ENCODE measurements around the gene CCNB1IP1. TPM values are rescaled to one million over a fixed set of nuclear protein-coding genes. Genes with fewer than 3 reads are reported as not detected.

The CCNB1IP1 gene
- total RNA-seq, 1 experiment from 2014 or later, result 77.0 TPM

GRCh38 chr14:20356422-20356821, 23.3 kb upstream of the CCNB1IP1 start:
- TF ChIP-seq ELF1 (IDR thresholded peaks at IDR 0.05; ENCODE audit: borderline replicate concordance, low read depth) (no peak), JUND (IDR thresholded peaks at IDR 0.05) (no peak), CBX3 (IDR thresholded peaks at IDR 0.05; ENCODE audit: low read depth) (no peak), EZH2 (IDR thresholded peaks at IDR 0.05) (no peak), RAD21 (IDR thresholded peaks at IDR 0.05; ENCODE audit: low read depth) (no peak), EGR1 (IDR thresholded peaks at IDR 0.05; ENCODE audit: low read depth) (no peak), SRF (IDR thresholded peaks at IDR 0.05; ENCODE audit: low read depth) (no peak), ZNF274 (IDR thresholded peaks at IDR 0.05; ENCODE audit: low read depth, low read length) (no peak), CEBPB (IDR thresholded peaks at IDR 0.05; ENCODE audit: low read depth) (no peak), ZFX (IDR thresholded peaks at IDR 0.05) (no peak), EZH2phosphoT487 (IDR thresholded peaks at IDR 0.05; ENCODE audit: borderline replicate concordance) (no peak), POLR2A (IDR thresholded peaks at IDR 0.05; ENCODE audit: borderline replicate concordance, extremely low read depth, insufficient read depth, insufficient read length) (no peak), TCF7L2 (IDR thresholded peaks at IDR 0.05; ENCODE audit: borderline replicate concordance, extremely low read depth, insufficient read depth, insufficient read length) (no peak), SP1 (IDR thresholded peaks at IDR 0.05; ENCODE audit: low read depth) (no peak), FOSL1 (IDR thresholded peaks at IDR 0.05; ENCODE audit: low read depth) (no peak), POLR2AphosphoS5 (IDR thresholded peaks at IDR 0.05; ENCODE audit: low read depth, low read length) (no peak)
- TF ChIP-seq, protein P1, sequence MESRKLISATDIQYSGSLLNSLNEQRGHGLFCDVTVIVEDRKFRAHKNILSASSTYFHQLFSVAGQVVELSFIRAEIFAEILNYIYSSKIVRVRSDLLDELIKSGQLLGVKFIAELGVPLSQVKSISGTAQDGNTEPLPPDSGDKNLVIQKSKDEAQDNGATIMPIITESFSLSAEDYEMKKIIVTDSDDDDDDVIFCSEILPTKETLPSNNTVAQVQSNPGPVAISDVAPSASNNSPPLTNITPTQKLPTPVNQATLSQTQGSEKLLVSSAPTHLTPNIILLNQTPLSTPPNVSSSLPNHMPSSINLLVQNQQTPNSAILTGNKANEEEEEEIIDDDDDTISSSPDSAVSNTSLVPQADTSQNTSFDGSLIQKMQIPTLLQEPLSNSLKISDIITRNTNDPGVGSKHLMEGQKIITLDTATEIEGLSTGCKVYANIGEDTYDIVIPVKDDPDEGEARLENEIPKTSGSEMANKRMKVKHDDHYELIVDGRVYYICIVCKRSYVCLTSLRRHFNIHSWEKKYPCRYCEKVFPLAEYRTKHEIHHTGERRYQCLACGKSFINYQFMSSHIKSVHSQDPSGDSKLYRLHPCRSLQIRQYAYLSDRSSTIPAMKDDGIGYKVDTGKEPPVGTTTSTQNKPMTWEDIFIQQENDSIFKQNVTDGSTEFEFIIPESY (IDR thresholded peaks at IDR 0.05; ENCODE audit: extremely low read depth, insufficient replicate concordance, low read length), result no peak
- TF ChIP-seq, protein P2, sequence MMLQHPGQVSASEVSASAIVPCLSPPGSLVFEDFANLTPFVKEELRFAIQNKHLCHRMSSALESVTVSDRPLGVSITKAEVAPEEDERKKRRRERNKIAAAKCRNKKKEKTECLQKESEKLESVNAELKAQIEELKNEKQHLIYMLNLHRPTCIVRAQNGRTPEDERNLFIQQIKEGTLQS (IDR thresholded peaks at IDR 0.05), result no peak
- TF ChIP-seq, protein P3, sequence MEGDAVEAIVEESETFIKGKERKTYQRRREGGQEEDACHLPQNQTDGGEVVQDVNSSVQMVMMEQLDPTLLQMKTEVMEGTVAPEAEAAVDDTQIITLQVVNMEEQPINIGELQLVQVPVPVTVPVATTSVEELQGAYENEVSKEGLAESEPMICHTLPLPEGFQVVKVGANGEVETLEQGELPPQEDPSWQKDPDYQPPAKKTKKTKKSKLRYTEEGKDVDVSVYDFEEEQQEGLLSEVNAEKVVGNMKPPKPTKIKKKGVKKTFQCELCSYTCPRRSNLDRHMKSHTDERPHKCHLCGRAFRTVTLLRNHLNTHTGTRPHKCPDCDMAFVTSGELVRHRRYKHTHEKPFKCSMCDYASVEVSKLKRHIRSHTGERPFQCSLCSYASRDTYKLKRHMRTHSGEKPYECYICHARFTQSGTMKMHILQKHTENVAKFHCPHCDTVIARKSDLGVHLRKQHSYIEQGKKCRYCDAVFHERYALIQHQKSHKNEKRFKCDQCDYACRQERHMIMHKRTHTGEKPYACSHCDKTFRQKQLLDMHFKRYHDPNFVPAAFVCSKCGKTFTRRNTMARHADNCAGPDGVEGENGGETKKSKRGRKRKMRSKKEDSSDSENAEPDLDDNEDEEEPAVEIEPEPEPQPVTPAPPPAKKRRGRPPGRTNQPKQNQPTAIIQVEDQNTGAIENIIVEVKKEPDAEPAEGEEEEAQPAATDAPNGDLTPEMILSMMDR (IDR thresholded peaks at IDR 0.05 in 2 of 3, conservative IDR thresholded peaks at IDR 0.05 in 1 of 3; ENCODE audit: borderline replicate concordance in 1 of 3, insufficient read depth in 1 of 3, low read depth in 2 of 3, low read length in 2 of 3), result no peak
- TF ChIP-seq, protein P4, sequence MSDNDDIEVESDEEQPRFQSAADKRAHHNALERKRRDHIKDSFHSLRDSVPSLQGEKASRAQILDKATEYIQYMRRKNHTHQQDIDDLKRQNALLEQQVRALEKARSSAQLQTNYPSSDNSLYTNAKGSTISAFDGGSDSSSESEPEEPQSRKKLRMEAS (IDR thresholded peaks at IDR 0.05), result no peak
- H3K4me1 ChIP-seq (ENCODE audit: control insufficient read depth in 1 of 2, insufficient read depth in 2 of 2, low read length in 2 of 2), result no peaks in the 10 kb centered on the region
- no peak overlapping the region for H2AFZ ChIP-seq (ENCODE audit: low read depth, low read length, poor library complexity, severe bottlenecking)
- peaks cover 61 to 63% of the 10 kb centered on the region in 2 experiments for H3K36me3 ChIP-seq (ENCODE audit: control insufficient read depth in 1 of 2, insufficient read depth in 2 of 2, low read length in 2 of 2)
- H3K4me3 ChIP-seq (replicated peaks in 1 of 2; ENCODE audit: low read depth in 1 of 2, low read length in 2 of 2), result no peak overlapping the region
- H4K20me1 ChIP-seq (ENCODE audit: insufficient read depth), result no peaks in the 10 kb centered on the region
- CTCF ChIA-PET, result no interaction called here
- no peaks in the 10 kb centered on the region for H3K9me3 ChIP-seq (ENCODE audit: control insufficient read depth in 1 of 2, insufficient read depth in 1 of 2, low read depth in 1 of 2, low read length in 2 of 2)
- no peaks in the 10 kb centered on the region for H3K9me2 ChIP-seq (ENCODE audit: insufficient read depth)
- POLR2A ChIA-PET, result interaction anchor here (1.1 kb wide), 1 partner anchor 13 kb away, joined by 4 read pairs; the partner anchor contains the start of gene PARP2
- no TSS peak for BruUV-seq (replicated peaks)
- RAD21 ChIA-PET (ENCODE audit: low non-redundant PET in 1 of 2, low total read pairs in 2 of 2, uncharacterized antibody in 2 of 2, unreplicated experiment in 2 of 2), result no interaction called here
- H3K27me3 ChIP-seq (ENCODE audit: insufficient read depth, low read length), result no peaks in the 10 kb centered on the region
- H3K79me2 ChIP-seq (ENCODE audit: insufficient read depth, low read length), result no peaks in the 10 kb centered on the region; the same call in 1 of the 2 replicates
- intact Hi-C loops (cut with micrococcal nuclease), result no loop called here
- DNase-seq (ENCODE audit: low read depth, low spot score) (no peak), ATAC-seq (no peak)
- no peak overlapping the region for H3K4me2 ChIP-seq (ENCODE audit: low read length)
- H3K27ac ChIP-seq (ENCODE audit: low read depth, low read length), result no peak overlapping the region
- H3K9ac ChIP-seq (ENCODE audit: low read length), result no peak overlapping the region
